Measurements from ENCODE around the gene KCNQ1. TPM values are rescaled to one million over a fixed set of nuclear protein-coding genes. Genes with fewer than 3 reads are reported as not detected.
A peak's percentile ranks its signal among the peaks of the same experiment; 100 is the strongest.

Gene KCNQ1
- total RNA-seq, 2 donors from 2014 or later, result 38.9 to 46.1 TPM

DNA sequence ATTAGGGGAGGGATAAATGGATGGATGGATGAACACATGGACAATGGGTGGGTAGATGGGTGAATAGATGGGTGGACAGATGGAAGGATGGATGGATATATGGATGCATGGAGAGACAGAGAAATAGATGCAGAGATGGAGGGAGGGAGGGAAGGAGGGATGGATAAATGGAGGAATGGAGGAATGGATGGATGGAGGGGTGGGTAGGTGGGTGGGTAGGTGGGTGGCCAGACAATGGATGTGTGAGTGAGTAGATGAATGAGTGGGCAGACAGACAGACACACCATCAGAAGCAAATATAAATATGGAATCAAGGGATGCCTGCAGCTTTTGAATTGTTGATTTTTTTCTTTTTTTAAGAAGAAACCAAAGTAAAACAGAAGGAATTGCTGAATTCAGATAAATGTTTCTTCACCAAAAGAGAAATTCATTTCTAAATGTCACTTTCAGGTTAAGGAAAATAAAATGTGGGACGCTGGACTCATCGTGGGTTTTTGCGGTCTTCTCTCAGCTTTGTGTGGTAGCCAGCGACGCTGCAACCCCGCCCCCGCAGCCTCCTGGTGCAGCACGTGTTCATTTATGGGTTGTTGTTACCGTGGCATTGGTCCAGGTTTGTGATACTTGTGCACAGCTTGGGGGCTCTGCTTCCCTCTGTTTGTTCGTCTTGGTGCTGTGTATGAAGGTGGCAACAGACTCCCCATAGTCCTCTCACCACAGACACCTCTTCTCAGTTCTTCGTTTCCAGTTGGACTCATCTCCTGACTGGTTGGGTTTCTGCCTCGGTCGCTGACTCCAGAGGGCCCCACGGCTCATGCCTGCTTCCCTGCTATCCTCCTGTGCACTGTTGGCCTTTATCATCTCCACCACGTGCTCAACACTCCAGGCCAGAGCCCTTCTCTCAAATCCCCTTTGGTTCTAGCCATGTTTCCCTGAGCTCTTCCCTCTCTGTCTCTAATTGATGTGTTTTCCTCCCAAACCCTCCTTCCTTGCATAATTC lies 364.3 kb downstream of the KCNQ1 start:
- ATAC-seq, result no peak
- H3K4me1 ChIP-seq, result peaks cover 22% of the 10 kb centered on the region
- H3K27me3 ChIP-seq, result no peaks in the 10 kb centered on the region
- TF ChIP-seq, protein P1, sequence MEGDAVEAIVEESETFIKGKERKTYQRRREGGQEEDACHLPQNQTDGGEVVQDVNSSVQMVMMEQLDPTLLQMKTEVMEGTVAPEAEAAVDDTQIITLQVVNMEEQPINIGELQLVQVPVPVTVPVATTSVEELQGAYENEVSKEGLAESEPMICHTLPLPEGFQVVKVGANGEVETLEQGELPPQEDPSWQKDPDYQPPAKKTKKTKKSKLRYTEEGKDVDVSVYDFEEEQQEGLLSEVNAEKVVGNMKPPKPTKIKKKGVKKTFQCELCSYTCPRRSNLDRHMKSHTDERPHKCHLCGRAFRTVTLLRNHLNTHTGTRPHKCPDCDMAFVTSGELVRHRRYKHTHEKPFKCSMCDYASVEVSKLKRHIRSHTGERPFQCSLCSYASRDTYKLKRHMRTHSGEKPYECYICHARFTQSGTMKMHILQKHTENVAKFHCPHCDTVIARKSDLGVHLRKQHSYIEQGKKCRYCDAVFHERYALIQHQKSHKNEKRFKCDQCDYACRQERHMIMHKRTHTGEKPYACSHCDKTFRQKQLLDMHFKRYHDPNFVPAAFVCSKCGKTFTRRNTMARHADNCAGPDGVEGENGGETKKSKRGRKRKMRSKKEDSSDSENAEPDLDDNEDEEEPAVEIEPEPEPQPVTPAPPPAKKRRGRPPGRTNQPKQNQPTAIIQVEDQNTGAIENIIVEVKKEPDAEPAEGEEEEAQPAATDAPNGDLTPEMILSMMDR (IDR thresholded peaks at IDR 0.05), result no peak
- no peak for TF ChIP-seq POLR2A (IDR thresholded peaks at IDR 0.05)
- 84 to 94% methylated on average over 15 of the region's 15 CpGs for whole genome bisulfite sequencing, 2 donors
- H3K9me3 ChIP-seq, result no peaks in the 10 kb centered on the region
- no peak overlapping the region for H3K4me3 ChIP-seq
- H3K36me3 ChIP-seq (replicated peaks in 1 of 2; ENCODE audit: insufficient read depth in 1 of 2, low read depth in 2 of 2), result no peaks in the 10 kb centered on the region
- peak in 1 of 4 donors; percentile 5 for DNase-seq
- intact Hi-C loops (cut with DNase I), result no loop called here
- no peak overlapping the region for H3K27ac ChIP-seq

DNA sequence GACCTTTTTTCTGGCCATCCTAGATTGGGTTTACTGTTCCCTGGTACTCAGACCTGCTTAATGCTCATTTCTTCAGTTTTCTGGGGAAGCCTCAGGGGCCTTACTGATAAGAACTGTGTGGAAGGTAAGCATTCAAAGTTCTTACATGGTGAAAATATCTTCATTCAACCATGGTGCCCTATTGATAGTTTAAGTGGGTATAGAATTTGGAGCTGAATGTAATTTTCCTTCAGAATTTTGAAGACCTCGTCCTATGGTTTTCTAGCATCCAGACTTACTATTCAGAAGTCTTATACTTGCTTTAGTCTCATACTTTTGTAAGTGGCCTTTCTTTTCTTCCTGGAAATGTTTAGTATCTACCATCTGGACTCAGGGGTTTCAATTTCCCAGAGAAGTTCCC lies 365.0 kb downstream of the KCNQ1 start:
- H3K27ac ChIP-seq, result no peak overlapping the region

GRCh38 chr11:2810411-2811205 lies 365.8 kb downstream of the KCNQ1 start:
- DNase-seq, result peak in 1 of 4 donors; percentile 8
- 84 to 89% methylated on average over 10 to 18 of the region's 18 CpGs for WGBS, 2 donors
- intact Hi-C loops (cut with DNase I), result no loop called here

More for the DNA sequence above, 365.0 kb downstream of the KCNQ1 start:
- DNase-seq (no peak), ATAC-seq (no peak)
- Histone ChIP-seq H3K4me3 (no peak overlapping the region), H3K9me3 (no peaks in the 10 kb centered on the region), H3K36me3 (replicated peaks in 1 of 2; ENCODE audit: insufficient read depth in 1 of 2, low read depth in 2 of 2) (no peaks in the 10 kb centered on the region), H3K4me1 (peaks cover 22% of the 10 kb centered on the region), H3K27me3 (no peaks in the 10 kb centered on the region)
- no peak for TF ChIP-seq POLR2A (IDR thresholded peaks at IDR 0.05)
- TF ChIP-seq, protein P1 (IDR thresholded peaks at IDR 0.05), result no peak
- intact Hi-C loops (cut with DNase I), result no loop called here
- WGBS, 2 donors, result 96 to 97% methylated on average over 1 of the region's 1 CpG

GRCh38 chr11:2811206-2812091 lies 366.6 kb downstream of the KCNQ1 start:
- Histone ChIP-seq H3K36me3 (replicated peaks in 1 of 2; ENCODE audit: insufficient read depth in 1 of 2, low read depth in 2 of 2) (no peaks in the 10 kb centered on the region), H3K4me3 (no peak overlapping the region), H3K4me1 (peaks cover 16% of the 10 kb centered on the region), H3K27me3 (no peaks in the 10 kb centered on the region), H3K9me3 (peaks cover 0 to 5% (median 0%) of the 10 kb centered on the region in 3 donors), H3K27ac (peak overlapping the region in 2 of 4 donors; percentile 5 to 11)
- 73 to 77% methylated on average over 14 to 34 of the region's 34 CpGs for WGBS, 2 donors
- intact Hi-C loops (cut with DNase I), result no loop called here
- ATAC-seq (no peak), DNase-seq (no peak)
- no peak for TF ChIP-seq POLR2A (IDR thresholded peaks at IDR 0.05)
- TF ChIP-seq, protein P1 (IDR thresholded peaks at IDR 0.05), result no peak

More at GRCh38 chr11:2810411-2811205, 365.8 kb downstream of the KCNQ1 start:
- H3K27me3 ChIP-seq, result no peaks in the 10 kb centered on the region
- no peak for ATAC-seq
- no peaks in the 10 kb centered on the region for H3K9me3 ChIP-seq
- H3K36me3 ChIP-seq (replicated peaks in 1 of 2; ENCODE audit: insufficient read depth in 1 of 2, low read depth in 2 of 2), result no peaks in the 10 kb centered on the region
- H3K4me1 ChIP-seq, result peaks cover 22% of the 10 kb centered on the region
- H3K4me3 ChIP-seq, result no peak overlapping the region
- no peak for TF ChIP-seq POLR2A (IDR thresholded peaks at IDR 0.05)
- TF ChIP-seq, protein P1 (IDR thresholded peaks at IDR 0.05), result no peak
- peak overlapping the region in 1 of 4 donors; percentile 10 for H3K27ac ChIP-seq

Data from body of pancreas (tissue), 4 donors.